Measurements from ENCODE around the gene SNAPC3. TPM values are rescaled to one million over a fixed set of nuclear protein-coding genes. Genes with fewer than 3 reads are reported as not detected.

SNAPC3 gene
- total RNA-seq, 1 experiment from 2014 or later = 26.1 TPM

- CTCF ChIA-PET = interaction anchor here (0.6 to 1.0 kb wide), 3 partner anchors 10 to 203 kb away, joined by 3 to 4 read pairs (median 3); no protein-coding TSS in a partner anchor
- no TSS peak for BruUV-seq (replicated peaks)
These were observed 19.5 kb upstream of the SNAPC3 start for GRCh38 chr9:15403155-15403554.

More at GRCh38 chr9:15403155-15403554, 19.5 kb upstream of the SNAPC3 start:
- H3K4me1 ChIP-seq (ENCODE audit: control insufficient read depth in 1 of 2, insufficient read depth in 2 of 2, low read length in 2 of 2) = no peaks in the 10 kb centered on the region
- POLR2A ChIA-PET = no interaction called here
- H4K20me1 ChIP-seq (ENCODE audit: insufficient read depth) = no peaks in the 10 kb centered on the region
- RAD21 ChIA-PET (ENCODE audit: low non-redundant PET in 1 of 2, low total read pairs in 2 of 2, uncharacterized antibody in 2 of 2, unreplicated experiment in 2 of 2) = no interaction called here
- no peaks in the 10 kb centered on the region for H3K9me3 ChIP-seq (ENCODE audit: control insufficient read depth in 1 of 2, insufficient read depth in 1 of 2, low read depth in 1 of 2, low read length in 2 of 2)
- no peak overlapping the region for H3K4me2 ChIP-seq (ENCODE audit: low read length)
- no peak overlapping the region for H3K27ac ChIP-seq (ENCODE audit: low read depth, low read length)
- no peaks in the 10 kb centered on the region for H3K36me3 ChIP-seq (ENCODE audit: control insufficient read depth in 1 of 2, insufficient read depth in 2 of 2, low read length in 2 of 2)
- no peak overlapping the region for H3K9ac ChIP-seq (ENCODE audit: low read length)
- ATAC-seq (peak; percentile 100), DNase-seq (ENCODE audit: low read depth, low spot score) (peak; percentile 65)
- intact Hi-C loops (cut with micrococcal nuclease) = no loop called here
- no peaks in the 10 kb centered on the region for H3K79me2 ChIP-seq (ENCODE audit: insufficient read depth, low read length)
- H3K4me3 ChIP-seq (replicated peaks in 1 of 2; ENCODE audit: low read depth in 1 of 2, low read length in 2 of 2) = no peak overlapping the region
- H2AFZ ChIP-seq (ENCODE audit: low read depth, low read length, poor library complexity, severe bottlenecking) = no peak overlapping the region
- no peaks in the 10 kb centered on the region for H3K27me3 ChIP-seq (ENCODE audit: insufficient read depth, low read length)
- 0 out of 2 replicates have a peak, but pooled peaks have one; percentile 21 for TF ChIP-seq RAD21 (IDR thresholded peaks at IDR 0.05; ENCODE audit: low read depth)
- no peak for TF ChIP-seq SIN3A (IDR thresholded peaks at IDR 0.05; ENCODE audit: low read depth)
- TF ChIP-seq MAX (IDR thresholded peaks at IDR 0.05) = 0 out of 2 replicates have a peak, but pooled peaks have one; percentile 26
- no peak for TF ChIP-seq SRF (IDR thresholded peaks at IDR 0.05; ENCODE audit: low read depth)
- peak; percentile 32 to 81 (median 70); a peak in 5 of 6 replicates for TF ChIP-seq CTCF (IDR thresholded peaks at IDR 0.05 in 2 of 3, conservative IDR thresholded peaks at IDR 0.05 in 1 of 3; ENCODE audit: borderline replicate concordance in 1 of 3, insufficient read depth in 1 of 3, low read depth in 2 of 3, low read length in 2 of 3)
- H3K9me2 ChIP-seq (ENCODE audit: insufficient read depth) = no peaks in the 10 kb centered on the region
